Fibroblast of the aortic adventitia (primary cell): ENCODE results near the gene CD2. TPM values are rescaled to one million over a fixed set of nuclear protein-coding genes. Genes with fewer than 3 reads are reported as not detected.

Source experiments
- DNase-seq: peaks from one replicate; pipeline ENCODE4 v3.0.0-alpha.2; 2010; ENCODE audit warnings: low read depth
- H3K4me3 ChIP-seq: 2 replicates; pipeline ENCODE4 v1.5.1; 2011; ENCODE audit warnings: low read depth, mild to moderate bottlenecking, control low read depth, low read length, moderate library complexity
- CTCF ChIP-seq: IDR thresholded peaks from 2 replicates; pipeline ENCODE4 v1.5.1; 2011; ENCODE audit warnings: mild to moderate bottlenecking, low read length, control low read depth, inconsistent platforms; ENCODE audit not compliant: insufficient read depth
- total RNA-seq: library from RNA; depleted of rRNA; stranded (reverse); fragments of >200 nt; gene quantifications from 2 replicates; pipeline ENCODE4 v1.2.3, GENCODE V29; 2012; ENCODE audit warnings: low replicate concordance

The CD2 gene
- total RNA-seq, 1 donor = not detected

- DNase-seq = no peak
- no peak overlapping the region for H3K4me3 ChIP-seq
- TF ChIP-seq CTCF = no peak
These were observed 42.9 kb upstream of the CD2 start for GRCh38 chr1:116711263-116711840.

GRCh38 chr1:116712510-116712909 lies 41.7 kb upstream of the CD2 start:
- TF ChIP-seq CTCF = no peak
- DNase-seq = no peak
- H3K4me3 ChIP-seq = no peak overlapping the region

- TF ChIP-seq CTCF = no peak
- no peak overlapping the region for H3K4me3 ChIP-seq
- DNase-seq = no peak
These were observed 40.8 kb upstream of the CD2 start for GRCh38 chr1:116713474-116713873.

GRCh38 chr1:116716391-116716790 lies 37.8 kb upstream of the CD2 start:
- no peak overlapping the region for H3K4me3 ChIP-seq
- TF ChIP-seq CTCF = no peak

GRCh38 chr1:116717318-116717717 lies 36.9 kb upstream of the CD2 start:
- no peak for TF ChIP-seq CTCF
- no peak for DNase-seq
- no peak overlapping the region for H3K4me3 ChIP-seq

More at GRCh38 chr1:116716391-116716790, 37.8 kb upstream of the CD2 start:
- no peak for DNase-seq

GRCh38 chr1:116720364-116721038 lies 33.7 kb upstream of the CD2 start:
- no peak for DNase-seq
- no peak for TF ChIP-seq CTCF
- H3K4me3 ChIP-seq = no peak overlapping the region
